Activated T-cell treated with anti-CD3 and anti-CD28 coated beads for 1 hour (primary cell): ENCODE measurements around the gene BCAP29.
"Not testable (repeated sequence)": the region's sequence is repeated elsewhere in the genome, so short reads cannot be mapped to it uniquely, and the experiment has no call there.

Experiments
- DNase-seq: peaks from one replicate; pipeline ENCODE4 v3.0.0-alpha.2; 2020; ENCODE audit warnings: low read depth

The BCAP29 gene, protein sequence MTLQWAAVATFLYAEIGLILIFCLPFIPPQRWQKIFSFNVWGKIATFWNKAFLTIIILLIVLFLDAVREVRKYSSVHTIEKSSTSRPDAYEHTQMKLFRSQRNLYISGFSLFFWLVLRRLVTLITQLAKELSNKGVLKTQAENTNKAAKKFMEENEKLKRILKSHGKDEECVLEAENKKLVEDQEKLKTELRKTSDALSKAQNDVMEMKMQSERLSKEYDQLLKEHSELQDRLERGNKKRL

DNA sequence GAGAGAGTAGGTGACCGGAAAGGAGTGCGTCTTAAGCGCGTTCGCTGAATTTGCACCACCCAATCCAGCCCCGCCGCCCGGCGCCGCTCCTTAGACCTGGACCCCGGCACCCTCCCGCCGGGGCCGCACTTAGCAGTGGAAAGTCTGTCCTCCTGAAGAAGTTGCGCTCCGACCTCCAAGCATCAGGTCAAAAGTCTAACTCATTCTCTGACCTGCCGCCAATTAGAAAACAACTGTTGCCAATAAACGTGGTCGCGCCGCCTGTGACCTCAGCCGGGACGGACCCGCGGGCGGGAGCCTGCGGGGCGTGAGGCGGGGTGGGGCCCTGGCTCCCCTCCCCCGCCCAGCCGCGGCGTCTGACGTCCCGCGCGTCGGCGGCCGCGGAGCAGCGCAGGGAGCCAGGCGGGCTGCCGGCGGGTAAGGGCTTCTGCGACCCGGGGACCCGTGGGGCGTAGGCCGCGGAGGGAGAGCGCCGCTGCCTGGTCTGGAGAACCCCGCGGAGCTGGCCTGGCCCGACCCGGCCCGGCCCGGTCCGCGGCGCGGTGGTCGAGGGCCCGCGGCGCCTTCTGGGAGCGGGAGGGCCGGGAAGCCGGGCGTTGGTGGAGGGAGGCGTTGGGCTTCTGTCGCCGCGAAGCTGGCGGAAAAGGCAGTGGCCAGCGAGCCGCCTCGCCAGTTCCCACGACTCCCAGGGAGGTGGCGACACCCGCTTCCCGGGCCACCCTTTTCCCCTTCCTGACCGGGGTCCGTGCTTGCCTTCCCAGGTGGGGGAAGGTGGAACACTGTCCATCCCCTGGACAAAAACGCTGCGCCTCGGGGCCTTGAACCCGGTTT lies at the start of gene BCAP29:
Gene BCAP29 (plus strand): TSS at position 362 of the 831 bp plus-strand sequence. CDS start 527 bp downstream, outside the sequence.
- peak; percentile 49 for DNase-seq

DNA sequence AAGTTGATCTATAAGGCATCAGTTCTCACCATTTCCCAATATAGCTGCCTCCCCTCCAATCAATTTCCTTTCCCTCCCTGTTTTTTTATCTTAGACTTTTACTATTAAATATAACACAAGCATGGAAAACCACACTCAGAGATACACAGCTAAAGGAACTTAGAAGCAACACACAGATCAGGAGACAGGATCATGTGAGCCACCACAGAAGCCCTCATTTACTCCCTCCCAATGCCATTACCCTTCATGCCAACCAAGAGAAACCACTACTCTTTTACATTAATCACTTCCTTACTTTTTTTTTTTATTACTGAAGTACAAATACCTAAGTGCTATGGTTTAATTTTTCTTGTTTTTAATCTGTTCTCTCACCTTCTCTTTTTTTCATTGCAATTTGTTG lies 49.3 kb upstream of the BCAP29 start:
- no peak for DNase-seq

DNA sequence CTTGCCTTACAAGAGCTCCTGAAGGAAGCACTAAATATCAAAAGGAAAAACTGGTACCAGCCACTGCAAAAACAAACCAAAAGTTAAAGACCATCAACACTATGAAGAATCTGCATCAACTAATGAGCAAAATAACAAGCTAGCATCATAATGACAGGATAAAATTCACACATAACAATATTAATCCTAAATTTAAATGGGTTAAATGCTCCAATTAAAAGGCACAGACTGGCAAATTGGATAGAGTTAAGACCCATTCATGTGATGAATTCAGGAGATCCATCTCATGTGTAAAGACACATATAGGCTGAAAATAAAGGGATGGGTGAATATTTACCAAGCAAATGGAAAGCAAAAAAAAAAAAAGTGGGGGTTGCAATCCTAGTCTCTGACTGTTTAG lies 45.9 kb upstream of the BCAP29 start:
- DNase-seq = no peak

DNA sequence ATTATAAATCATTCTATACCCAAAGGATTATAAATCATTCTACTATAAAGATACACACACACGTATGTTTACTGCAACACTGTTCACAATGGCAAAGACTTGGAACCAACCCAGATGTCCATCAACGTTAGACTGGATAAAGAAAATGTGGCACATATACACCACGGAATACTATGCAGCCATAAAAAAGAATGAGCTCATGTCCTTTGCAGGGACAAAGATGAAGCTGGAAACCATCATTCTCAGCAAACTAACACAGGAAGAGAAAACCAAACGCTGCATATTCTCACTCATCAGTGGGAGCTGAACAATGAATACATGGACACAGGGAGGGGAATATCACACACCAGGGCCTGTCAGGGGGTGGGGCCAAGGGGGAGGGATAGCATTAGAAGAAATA lies 42.8 kb upstream of the BCAP29 start:
- DNase-seq = not testable (repeated sequence)

DNA sequence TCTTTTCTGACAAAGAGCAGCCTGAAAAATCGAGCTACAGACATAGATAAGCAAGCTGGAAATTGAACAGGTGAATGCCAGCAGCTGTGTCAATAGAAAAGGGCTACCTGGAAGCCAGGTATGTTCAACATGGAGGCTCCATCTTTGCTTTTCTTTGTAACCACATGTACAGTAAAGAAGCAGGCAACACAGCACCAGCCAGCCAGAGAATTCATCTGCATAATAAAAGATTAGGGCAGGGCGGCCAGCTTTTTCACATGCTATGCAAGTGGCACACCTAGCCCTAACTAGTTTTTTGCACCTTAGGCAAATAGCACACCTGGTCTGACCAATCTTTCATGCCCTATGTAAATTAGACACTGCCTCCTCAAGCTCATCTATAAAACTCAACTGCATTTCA lies 42.0 kb upstream of the BCAP29 start:
- no peak for DNase-seq

DNA sequence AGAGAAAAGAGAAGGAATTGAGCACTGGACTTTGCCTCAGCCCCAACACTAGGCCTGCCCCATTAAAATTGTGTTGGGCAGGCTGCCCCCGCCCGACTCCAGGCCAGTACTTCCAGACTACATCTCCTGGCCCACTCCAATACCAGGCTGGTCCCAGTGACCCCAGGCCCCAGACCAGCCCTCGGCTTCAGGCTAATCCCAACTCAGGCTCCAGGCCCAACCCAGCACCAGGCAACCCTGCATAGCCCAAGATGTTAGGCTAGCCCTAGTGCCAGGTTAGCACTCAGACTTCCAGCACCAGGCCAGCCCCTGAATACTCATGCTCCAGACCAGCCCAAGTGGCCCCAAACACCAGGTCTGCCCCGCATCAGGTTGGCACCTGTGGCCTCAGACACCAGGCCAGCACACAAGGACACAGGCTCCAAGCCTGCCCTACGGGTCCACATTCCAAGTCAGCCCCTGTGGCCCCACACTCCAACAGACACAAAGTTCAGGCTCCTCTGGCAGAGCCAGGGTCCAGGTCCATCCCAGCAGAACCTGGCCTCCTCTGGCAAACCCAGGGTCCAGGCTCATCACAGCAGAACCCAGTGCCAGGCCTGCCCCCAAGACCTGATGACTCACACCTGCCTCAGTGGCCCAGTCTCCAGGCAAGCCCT lies 36.6 kb upstream of the BCAP29 start:
- DNase-seq = no peak

DNA sequence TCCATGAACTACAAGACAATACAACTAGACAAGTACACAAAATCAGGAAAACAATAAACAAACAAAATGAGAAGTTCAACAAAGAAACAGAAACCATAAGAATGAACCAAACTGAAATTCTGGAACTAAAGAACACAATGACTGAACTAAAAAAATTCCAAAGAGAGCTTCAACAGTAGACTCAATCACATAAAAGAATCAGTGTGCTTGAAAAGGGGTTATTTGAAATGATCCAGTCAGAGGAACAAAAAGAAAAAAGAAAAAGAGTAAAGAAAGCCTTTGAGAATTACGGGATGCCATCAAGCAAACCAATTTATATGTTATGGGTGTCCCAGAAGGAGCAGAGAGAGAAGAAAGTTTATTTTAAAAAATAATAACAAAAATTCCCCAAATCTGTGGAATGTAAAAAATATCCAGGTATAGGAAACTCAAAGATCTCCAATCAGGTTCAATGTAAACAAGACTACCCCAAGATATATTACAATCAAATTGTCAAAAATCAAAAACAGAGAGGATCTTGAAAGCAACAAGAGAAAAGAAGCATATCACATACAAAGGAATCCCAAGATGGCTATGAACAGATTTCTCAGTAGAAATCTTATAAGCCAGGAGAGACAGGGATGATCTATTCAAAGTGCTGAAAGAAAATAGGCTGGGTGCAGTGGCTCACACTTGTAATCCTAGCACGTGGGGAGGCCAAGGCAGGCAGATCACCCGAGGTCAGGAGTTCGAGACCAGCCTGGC lies 35.0 kb upstream of the BCAP29 start:
- no peak for DNase-seq

DNA sequence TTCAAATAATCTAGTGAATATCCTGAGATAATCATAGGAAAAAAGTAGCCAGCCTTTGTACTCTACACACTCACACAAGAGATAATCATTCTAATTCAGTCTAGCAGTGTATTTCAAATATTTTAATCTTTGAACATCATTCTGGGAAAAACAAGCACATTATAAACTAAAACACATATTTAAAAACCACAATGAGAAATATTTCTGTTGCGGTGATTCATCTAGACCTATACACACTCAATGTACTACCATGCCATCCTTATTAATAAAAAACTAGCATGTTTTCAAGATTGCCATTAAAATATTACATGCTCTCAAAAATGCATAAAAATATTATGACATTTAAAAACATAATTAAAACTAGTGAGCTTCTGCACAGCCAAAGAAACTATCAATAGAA lies 28.1 kb upstream of the BCAP29 start:
- DNase-seq = no peak

DNA sequence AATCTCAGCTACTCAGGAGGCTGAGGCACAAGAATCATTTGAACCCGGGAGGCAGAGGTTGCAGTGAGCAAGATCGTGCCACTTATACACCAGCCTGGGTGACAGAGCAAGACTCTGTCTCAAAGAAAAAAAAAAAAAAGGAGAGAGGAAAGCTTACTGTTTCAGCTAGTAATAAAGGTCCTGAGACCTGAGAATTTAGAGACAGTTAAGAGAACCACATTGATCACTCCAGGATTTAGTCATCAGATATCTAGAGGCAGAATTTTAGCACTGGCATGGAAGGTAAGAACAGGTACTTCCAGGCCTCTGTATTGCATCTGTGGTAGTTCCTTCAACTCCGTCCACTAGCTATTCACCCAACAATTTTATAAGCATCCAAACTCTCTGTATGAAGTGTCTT lies 24.2 kb upstream of the BCAP29 start:
- no peak for DNase-seq

DNA sequence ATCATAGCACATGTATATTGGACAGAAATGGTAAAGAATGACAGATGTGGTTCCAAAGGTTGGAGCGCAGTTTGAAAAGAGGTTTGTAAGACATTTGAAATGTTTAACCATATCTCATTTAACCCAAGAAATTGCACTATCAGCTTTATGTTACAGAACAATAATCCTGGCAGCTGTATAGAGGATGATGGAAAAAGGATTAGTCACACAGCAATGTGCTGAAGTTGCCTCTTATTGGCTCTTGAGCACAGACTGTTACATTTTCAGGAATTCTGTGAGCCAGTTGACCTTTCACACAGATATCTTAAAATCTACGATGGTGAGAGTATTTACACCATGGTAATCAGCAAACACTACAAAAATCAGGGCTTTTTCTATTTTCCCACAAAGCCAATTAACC lies 20.2 kb upstream of the BCAP29 start:
- DNase-seq = no peak

DNA sequence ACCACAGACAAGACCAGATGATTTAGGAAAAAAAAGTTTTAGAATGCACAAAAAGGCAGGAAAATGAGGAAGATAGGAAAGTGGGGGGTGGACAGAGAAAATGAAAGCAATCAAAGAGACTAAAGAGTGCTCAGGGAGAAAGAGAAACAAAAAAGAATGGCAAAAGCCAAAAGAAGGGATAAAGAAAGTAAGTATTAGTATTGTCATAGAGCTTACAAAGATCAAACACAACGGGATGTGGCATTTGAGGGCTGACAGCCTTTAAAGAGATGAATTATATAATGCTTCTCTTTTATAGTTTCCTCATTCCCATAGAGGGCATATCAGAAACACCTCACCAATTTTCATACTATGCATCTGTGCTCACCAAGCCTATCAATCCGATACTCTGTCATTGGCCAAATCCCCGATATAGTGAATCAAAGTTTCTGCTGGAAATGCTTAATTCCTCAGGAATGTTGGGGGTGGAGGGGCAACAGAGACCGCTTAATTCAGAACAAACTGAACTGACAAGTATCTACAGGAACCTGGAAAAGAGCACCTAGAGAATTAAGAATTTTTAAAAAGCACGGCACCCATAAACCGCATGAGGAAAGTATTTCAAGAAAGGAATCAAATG lies 19.0 kb upstream of the BCAP29 start:
- DNase-seq = no peak

DNA sequence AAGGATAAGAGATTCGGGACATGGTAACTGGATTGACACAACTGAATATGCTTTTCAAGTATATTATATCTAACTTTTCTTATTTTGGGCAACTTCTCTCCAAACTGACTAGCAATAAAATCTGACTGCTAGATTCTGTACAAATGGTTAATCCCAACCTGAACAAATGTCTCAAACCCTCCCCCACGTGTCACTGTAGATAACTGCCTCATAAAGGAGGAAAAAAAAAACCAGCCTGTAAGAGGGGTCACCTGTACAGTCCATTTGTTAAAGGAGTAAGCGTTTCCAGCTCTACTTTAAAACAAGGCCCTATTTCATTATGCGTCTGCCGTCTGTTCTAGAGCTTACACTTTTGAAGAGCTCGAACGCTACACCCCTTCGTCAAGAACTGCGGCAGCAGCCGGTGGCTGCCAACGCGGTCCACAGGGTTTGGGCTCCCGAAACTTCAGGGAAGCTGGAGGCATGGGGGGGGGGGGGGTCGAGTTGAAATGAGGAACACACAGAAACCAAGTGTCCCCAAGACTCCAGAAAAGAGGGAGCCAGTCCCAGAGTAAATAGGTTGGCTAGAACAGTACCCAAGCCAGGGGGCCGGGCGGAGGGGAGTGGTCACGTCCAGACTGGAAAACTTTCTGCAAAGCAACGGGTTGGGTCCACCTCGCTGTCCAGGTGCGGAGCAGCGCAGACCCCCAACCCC lies 16.8 kb upstream of the BCAP29 start:
- DNase-seq = no peak

DNA sequence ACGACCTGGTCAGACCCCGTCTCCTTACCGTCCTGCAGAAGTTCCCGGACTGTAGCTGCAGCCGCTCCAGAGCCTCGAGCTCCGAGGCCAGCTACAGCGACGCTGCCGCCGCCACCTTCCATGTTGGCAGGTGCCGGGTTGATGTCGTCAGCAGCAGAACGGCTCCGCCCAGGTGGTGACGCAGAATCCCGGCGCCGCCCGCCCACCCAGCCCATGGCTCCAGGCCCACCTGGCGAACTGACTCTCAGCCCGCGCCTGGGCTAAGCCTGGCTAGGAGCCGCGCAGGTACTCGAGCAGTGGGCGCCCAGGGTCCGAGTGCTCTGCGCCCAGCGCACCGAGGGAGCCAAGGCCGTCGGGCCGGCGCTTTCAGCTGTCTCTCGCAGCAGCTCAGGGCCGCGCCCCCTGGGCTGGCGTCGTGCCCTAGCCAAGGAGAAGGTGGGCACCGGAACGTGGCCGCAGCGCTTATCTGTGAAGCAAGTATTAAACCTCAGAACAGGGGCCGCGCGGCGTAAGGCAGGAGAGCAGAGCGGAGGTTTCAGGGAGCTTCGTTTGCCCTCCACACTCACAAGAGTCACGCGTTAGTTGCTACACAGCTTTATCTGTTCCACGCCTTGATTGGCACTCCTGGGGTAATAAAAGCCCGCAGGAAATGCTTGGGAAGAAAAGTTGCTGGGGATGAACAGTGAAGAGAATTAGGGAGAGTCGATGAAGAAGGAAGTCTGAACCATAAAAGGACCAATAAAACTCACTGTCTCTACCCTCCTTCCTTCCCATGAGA lies 16.1 kb upstream of the BCAP29 start, which contains the start of the genes COG5 and DUS4L:
Gene COG5 (minus strand): TSS at position 146 of the 778 bp plus-strand sequence. CDS start 24 bp downstream, at position 122.
Gene DUS4L (plus strand): TSS at position 197 of the 778 bp plus-strand sequence. CDS start 3,100 bp downstream, outside the sequence.
- peak; percentile 70 for DNase-seq

DNA sequence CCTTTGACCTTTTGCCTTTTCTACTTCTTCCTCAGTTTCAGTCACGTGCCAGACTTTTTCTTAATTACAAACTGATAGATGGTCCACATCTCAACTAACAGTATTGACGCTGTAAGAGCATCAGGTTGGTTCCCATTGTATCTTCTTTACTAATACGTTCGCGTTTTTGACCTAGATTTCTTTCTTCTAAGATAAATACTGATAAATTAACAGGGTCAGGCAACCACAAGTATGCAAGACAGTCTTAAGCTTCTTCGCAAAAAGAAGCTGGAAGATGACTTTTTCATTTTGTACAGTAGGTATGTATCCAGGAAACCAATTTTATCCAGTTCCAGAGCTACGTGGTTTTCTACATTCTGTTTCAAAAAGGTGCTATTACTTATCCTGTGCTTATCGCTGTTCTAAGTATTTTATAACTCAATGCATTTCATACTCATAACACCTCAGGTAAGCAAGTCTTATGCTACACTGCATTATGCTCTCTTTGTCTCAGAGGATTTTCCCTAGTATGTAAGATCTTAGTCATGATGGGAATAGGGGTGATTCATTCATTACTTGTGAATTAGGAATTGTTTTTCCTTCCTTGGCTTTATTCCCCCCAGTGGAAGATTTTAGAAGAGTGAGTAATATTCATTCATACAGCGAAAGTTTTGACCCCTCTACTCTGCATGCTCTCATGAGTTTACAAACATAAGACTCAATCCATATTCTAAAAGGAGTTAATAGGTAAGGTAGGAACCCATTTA lies 15.3 kb upstream of the BCAP29 start:
- no peak for DNase-seq

DNA sequence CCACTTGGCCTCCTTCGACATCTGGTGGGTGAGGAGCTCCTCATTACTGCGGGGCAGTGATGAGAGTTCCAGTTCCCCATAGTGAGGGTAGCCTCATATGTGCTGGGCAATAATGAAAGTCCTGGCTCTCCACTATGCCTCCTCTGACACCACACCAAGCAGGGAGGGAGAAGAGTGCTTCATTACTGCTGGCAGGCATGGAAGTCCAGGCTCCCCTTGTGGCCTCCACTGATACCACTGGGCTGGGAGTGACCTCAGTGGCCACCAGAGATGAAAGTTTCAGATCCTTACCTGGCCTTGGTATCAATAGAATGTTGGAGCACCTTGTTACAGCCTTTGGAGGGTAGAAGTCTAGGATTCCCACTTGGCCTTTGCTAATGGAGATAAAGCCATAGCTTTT lies 9.7 kb upstream of the BCAP29 start:
- DNase-seq = no peak

DNA sequence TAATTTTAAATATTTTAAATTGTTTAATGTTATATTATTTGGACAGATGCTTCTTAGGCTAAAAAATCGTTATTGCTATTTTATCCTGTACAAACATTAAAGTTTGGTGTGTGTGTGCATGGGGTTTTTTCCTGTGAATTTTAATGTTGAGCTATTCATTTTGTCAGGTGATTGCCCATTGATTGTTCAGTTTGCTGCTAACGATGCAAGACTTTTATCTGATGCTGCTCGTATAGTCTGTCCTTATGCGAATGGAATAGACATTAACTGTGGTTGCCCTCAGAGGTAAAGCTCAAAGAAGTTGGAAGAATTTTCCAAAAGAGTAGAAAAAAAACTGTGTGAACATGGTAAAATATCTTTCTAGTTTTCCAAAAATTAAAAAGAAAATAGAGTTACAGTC lies 6.5 kb upstream of the BCAP29 start:
- DNase-seq = no peak

DNA sequence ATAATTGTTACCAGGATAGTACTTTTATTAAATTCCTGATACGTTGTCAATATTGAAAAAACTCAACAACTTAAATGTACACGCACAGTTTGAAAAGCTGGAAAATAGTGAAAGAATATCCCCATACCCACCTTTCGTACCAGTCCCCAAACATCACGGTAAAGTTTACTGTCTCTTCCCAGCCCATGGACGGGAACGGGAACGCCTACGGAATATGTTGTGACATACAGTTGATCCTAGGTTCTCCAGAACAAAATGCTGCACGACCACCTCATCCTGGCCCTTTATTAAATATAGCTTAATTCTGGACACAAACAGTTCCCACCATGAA lies 527 bp upstream of the BCAP29 start:
- no peak for DNase-seq

DNA sequence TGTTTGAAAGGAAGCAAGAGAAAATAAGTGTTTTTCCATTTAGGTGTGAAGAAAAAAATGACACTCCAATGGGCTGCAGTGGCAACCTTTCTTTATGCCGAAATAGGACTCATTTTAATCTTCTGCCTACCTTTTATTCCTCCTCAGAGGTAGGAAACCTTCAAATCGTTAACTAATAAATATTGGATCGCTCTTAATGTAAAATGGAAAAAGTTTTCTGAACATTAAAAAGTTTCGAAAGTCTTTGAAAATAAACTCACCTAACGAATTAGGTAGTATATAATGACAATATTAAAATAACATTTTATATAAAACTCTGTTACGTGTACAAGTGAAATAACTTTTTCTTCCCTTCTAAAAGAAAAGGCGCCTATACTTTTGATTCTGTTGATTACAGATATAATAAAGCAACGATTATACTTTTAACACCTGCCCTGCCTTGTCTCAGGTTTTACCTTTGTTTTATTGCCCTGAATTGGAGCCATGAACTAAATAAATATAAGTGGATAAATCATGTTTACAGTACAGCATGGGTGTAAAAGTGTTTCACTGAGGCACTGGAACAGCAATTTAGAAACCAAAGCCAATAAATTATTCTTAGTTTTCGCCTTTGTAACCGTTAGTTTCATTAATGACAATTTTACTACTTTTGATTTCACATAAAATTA lies 804 bp downstream of the BCAP29 start:
- no peak for DNase-seq

DNA sequence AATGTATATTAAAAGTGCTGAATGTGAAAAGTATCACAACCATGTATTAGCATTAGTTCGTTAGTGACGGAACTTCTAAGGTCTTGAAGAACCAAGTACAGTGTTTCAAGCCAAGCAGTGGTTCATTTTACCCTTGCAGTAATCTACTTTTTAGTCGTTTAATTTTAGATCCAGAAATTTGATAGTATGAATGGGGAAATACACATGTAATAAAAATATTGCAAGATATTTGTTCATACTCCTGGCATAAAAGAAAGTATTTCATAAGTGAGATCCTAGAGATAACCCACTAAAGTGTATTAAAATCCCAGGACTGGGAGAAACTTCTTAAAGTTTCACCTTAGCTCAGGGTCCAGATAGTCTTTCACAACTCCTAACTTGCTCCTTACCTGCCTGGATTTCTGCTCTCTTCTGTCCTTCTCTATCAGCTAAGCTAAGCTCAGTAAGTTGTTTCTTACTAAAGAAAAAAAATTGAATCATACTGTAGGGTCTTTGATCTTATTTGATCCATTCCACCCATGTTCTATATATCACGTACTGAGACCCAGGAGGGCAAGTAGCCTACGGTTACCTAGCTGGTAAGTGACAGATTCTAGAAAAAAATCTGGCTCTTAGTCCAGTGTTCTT lies 1.5 kb downstream of the BCAP29 start:
- no peak for DNase-seq
